Daoy (cell line): ENCODE measurements around the gene CCDC74A. TPM values are rescaled to one million over a fixed set of nuclear protein-coding genes. Genes with fewer than 3 reads are reported as not detected.
"Not testable (repeated sequence)": the region's sequence is repeated elsewhere in the genome, so short reads cannot be mapped to it uniquely, and the experiment has no call there.

Source experiments
- DNase-seq: peaks from one replicate; pipeline ENCODE4 v3.0.0-alpha.2; 2015; ENCODE audit warnings: low read depth
- total RNA-seq: library from RNA; depleted of rRNA; stranded (reverse); fragments of >200 nt; shearing (Covaris generic); gene quantifications from 2 replicates; pipeline ENCODE4 v1.2.3, GENCODE V29; 2014

Gene CCDC74A
- total RNA-seq, 1 experiment from 2014 or later = 7.1 TPM

GRCh38 chr2:131528981-131529863 lies 1.5 kb downstream of the CCDC74A start:
- DNase-seq = not testable (repeated sequence)

DNA sequence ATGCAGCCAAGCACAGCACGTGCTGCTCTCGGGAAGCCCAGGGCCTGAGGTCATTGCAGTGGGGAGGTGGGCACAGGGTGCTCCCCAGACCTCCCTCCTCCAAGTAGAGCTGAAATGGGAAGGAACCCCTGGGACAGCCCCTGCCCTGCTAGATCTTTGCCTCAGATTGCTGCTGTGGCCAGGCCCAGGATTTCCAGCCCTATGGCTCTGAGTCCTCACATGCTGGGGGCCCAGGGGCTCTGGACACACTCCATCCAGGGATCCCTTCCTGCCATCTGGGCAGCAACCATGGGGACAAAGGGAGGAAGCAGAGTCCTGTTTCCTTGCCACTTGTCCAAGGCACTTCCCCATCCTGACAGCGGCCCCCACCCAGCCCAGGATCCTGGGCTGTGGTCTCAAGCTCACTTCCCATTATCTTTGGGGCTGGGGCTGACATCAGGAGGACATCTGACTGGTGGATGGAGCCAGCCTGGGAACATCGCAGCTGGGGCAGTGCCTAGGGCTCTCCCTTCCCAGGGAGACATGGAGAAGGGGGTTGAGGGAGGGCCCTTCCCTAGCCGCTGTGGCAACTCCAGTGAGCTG lies 2.3 kb downstream of the CCDC74A start:
- not testable (repeated sequence) for DNase-seq

DNA sequence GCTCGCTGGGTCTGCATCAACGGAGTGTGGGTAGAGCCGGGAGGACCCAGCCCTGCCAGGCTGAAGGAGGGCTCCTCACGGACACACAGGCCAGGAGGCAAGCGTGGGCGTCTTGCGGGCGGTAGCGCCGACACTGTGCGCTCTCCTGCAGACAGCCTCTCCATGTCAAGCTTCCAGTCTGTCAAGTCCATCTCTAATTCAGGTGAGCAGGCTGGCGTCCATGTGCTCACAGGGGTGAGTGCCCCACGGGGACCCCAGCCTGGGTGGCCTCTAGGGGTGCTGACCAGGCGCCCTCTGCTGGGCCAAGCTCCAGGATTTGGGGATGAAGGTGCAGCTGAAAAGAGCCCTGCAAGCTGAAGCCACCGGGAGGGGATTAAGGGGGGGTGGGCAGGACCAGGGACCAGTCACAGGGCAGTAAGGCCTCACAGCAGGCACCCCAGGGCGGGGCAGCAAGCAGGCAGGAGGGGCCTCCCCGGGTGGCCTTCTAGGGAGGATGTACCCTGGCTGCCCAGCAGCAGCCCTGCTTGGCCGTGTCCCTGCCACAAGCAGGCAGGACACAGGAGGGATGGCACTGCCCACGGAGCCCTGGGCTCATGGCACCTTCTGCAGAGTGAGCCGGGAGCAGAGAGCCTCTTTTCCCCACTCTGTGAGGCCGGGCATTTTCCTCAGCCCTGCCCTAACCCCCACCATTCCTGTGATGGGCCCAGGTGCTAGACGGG lies 3.1 kb downstream of the CCDC74A start:
- DNase-seq = not testable (repeated sequence)

GRCh38 chr2:131531547-131532185 lies 4.0 kb downstream of the CCDC74A start:
- DNase-seq = not testable (repeated sequence)

DNA sequence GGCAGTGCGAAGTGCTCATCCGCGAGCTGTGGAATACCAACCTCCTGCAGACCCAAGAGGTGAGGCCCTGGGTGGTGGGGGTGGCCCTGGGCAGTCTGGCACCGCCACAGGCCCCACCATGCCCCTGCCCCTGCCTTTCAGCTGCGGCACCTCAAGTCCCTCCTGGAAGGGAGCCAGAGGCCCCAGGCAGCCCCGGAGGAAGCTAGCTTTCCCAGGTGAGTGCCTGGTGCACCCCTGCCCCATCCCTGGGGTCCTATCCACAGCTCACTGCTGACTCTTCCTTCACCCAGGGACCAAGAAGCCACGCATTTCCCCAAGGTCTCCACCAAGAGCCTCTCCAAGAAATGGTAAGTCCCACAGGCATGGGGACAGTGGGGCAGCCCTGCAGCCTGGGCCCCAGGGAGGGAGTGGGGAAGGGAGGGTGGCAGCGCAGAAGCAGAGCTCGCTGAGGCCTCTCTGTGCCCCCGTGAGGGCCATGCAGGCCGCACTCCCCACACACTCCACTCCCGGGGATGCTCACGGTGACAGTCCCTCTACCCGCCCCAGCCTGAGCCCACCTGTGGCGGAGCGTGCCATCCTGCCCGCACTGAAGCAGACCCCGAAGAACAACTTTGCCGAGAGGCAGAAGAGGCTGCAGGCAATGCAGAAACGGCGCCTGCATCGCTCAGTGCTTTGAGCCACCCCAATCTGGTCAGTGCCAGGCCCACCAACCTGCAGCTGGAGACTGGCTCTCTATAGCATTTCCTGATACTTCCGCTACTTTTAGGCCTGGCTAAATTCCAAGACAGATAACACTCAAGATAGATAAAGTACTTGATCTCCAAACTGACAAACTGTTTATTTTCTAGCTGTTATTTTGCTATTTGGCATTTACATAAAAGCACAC lies 5.3 kb downstream of the CCDC74A start:
- not testable (repeated sequence) for DNase-seq

- DNase-seq = not testable (repeated sequence)
These were observed 6.1 kb downstream of the CCDC74A start for GRCh38 chr2:131533609-131534316.

DNA sequence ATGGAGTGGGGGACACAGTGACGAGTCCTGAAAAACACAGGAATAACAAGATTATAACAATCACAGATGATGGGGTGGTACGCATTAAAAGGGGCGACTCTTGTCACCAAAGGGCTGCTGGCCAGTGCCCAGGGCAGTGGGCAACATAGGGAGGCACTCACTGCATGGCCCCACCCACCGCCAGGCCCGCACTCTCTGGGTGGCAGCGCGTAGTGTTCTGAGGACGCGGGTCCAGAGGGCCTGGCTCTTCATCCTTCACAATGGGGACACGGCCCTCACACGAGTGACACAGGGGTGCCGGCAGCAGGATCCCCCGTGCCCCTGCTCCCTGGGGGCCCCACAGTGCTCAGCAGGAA lies 6.6 kb downstream of the CCDC74A start:
- DNase-seq = not testable (repeated sequence)

DNA sequence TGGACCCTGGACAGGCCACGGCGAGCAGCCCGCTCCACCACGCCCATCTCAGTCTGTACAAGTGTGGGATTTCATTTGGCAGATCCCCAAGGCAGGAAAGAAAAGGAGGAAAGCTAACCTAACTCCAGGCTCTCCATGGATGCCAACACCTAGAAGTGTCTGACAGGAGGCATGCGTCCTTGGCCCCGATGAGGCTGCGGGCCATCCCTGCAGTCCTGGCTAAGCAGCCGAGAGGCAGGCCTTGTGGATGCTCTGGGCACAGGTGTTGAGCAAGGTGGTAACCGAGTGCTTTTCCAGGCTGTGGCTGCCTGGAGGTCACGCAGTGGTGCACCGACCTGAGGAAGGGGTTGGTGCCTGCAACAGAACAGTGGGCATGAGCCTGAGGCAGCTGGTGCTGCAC lies 7.3 kb downstream of the CCDC74A start:
- DNase-seq = not testable (repeated sequence)

DNA sequence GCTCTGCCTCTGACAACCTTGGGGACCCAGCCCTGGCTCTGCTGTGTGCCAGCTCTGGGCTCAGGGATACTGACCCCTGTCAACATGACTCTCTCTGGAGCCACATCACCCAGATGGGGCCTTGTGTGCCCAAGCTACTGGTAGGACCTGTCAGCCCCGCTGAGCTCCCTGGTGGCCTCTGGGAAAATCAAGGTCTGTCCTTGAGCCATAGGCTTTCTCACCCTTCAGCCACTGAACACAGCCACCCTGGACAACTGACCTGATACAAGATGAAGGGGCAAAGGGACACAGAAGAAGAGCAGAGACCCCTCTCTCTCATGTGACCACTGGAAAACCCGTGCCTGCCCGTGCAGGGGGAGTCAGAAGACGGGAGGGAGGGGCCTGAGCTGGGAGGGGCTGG lies 7.8 kb downstream of the CCDC74A start:
- DNase-seq = no peak

DNA sequence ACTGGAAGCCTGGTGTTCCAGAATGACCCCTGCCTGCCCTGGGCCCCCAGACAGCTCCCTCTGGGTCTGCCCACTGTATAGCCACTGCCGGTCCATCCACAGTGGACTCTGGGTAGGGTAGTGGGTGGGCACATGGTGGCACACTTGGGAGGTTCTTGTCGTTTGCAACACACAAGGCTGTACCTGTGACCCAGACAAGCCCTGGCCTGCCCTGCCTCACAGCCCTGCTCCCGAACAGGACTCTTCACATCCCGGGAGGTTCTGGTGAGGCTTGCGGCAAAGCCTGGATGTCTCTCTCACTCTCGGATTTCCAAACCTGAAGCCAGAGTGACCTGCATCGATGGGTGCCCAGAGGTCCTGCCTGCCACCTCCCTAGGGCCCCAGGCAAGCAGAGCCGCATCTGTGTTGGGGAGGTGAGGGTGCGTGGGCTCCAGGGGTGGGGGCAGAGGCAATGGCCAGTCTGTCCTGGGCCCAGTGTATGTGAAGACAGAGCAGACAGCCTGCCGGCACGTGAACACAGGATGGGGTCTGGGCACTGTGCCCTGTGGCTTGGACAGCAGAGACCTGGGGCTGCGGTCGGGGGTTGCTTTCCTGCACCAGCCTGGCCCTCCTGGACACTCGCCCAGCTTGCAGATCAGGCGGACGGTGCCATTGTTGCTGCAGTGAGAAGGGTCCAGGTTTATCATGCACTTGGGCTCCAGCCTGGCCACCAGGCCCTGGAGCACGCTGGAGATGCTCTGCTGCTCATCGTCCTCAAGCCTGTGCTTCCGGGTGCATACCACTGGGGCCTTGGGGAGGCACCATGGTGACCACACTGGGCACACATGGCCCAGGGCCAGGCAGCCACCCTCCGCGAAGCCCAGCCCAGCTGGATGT lies 8.5 kb downstream of the CCDC74A start:
- not testable (repeated sequence) for DNase-seq

- DNase-seq = not testable (repeated sequence)
These were observed 9.2 kb downstream of the CCDC74A start for GRCh38 chr2:131536841-131537240.

DNA sequence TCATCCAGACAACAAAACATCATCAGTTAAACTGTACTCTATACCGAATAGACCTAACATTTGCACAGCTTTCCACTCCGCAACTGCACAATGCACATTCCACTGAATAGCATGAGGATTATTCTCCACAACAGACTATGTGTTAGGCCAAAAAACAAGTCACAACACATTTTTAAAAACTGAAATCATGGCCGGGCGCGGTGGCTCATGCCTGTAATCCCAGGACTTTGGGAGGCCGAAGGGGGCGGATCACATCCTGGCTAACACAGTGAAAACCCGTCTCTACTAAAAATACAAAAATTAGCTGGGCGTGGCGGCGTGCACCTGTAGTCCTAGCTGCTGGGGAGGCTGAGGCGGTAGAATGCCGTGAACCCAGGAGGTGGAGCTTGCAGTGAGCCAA lies 11.2 kb downstream of the CCDC74A start:
- DNase-seq = not testable (repeated sequence)

DNA sequence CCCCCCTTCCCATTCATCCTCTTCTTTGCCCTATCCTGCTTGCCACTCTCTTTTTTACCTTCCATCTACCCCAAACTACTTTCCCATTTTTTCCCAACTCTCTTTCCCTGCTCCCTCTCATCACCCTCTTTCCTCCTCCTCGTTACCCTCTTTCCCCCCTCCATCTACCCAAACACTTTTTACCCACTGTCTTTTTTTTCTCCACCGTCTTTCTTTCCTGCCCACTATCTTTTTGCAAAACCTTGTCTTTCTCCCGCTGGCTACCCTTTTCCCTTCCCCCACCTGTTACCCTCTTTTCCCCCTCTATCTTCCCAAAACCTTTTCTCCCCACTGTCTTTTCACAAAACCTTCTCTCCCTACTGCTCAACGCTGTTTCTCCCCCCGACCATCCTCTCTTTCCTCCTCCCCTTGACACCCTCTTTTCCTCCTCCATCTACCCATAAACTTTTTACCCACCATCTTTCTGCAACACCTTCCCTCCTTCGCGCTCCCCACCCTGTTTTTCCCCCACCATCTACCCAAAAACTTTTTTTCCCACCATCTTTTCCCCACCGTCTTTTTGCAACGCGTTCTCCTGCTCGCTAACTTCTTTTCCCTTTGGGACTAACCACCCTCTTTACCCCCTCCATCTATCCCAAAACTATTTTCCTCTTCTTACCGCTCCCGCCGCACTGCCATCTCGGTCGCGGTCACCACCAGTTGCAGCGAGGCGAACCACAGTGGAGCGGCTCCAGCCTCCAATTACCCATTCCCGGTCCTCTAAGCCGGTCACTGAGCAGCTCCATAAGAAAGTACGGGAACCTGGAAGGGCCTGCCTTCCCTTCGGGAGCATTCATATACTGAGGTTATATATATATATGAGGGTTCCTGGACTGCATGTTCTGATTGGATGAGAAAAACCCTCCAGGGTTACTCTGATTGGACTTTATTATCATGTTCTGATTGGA lies 15.0 kb downstream of the CCDC74A start:
- DNase-seq = no peak

GRCh38 chr2:131543385-131543891 lies 15.8 kb downstream of the CCDC74A start:
- DNase-seq = no peak

DNA sequence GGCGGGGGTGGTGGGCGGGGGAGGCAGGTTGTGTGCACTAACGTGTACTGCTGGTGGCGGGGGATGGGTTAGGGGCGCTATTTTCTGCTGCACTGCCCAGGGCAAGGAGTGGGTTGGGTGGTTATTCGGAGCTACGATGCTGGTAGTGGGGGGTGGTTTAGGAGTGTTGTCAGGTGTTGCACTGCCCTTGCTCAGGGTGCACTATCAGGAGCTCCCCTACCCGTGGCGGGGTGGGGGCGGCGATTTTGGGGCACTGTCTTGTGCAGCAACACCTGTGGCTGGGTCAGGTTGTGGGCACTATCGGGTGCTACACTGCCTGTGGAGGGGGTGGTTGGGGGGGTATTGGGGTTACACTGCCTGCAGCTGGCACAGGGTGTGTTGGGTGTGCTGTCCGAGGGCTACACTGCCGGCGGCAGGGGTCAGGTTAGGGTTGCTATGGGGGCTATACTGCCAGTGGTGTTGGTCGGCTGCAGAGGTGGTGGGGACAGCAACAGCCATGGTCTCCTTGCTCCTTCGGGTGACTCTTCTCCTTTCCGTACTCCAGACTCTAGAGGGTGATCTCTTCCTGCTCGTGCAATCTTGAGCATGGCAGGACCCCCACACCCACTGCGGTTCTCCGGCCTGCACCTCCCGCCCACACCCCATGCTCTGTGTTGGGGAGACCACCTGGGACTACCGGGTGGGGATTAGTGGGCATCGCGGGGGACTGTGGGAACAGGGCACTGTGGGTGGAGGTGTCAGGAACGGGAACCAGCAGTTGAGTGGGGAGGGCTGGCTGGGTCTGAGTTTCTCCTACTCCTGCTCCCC lies 16.5 kb downstream of the CCDC74A start:
- not testable (repeated sequence) for DNase-seq

- not testable (repeated sequence) for DNase-seq
These were observed 17.1 kb downstream of the CCDC74A start for GRCh38 chr2:131544813-131545165.

DNA sequence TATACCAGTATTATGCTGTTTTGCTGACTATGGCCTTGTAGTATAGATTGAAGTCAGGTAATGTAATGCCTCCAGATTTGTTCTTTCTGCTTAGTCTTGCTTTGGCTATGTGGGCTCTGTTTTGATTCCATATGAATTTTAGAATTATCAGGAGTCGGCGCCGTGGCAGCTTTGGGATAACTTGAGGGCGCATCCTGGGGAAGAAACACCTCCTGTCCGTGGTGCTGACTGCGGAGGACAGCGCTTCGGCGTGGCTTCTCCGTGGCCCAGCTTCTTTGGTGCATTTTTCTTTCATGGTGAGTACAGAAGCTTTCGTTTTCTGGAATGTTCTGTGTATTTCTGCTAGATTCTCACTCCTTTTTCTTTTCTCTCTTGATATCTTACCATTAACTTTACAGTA lies 25.2 kb downstream of the CCDC74A start:
- no peak for DNase-seq
